HG02885 (cell line): ENCODE results near the gene SMIM41.

ENCODE experiments used
- ATAC-seq: cut with Tn5 transposase; IDR thresholded peaks from one replicate; pipeline ENCODE4 v1.9.1; 2021; ENCODE audit warnings: mild to moderate bottlenecking; ENCODE audit not compliant: unreplicated experiment, poor library complexity

The SMIM41 gene

GRCh38 chr12:52079576-52080402 lies at the start of gene SMIM41:
TSS of gene SMIM41 (plus strand) at chr12:52079704. CDS start at chr12:52079780, 76 bp downstream.
- ATAC-seq = no peak

DNA sequence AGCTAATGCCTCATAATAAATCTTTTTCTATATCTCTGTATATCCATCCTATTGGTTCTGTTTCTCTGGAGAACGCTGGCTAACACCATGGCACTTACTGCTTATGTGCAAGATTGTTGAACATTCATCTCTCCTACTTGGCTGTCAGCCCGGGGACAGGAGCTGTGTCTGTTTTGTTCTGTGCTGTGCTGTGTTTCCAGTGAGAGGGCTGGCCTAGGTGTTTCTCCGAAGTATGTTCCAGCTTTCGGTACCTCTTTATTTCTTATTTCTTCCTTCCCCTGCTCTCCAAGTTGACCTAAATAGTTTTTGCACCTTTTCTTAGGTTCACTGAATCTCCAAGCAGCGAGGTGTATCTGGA lies 47.1 kb upstream of the SMIM41 start:
- ATAC-seq = no peak

GRCh38 chr12:52032804-52033445 lies 46.6 kb upstream of the SMIM41 start:
- ATAC-seq = peak; percentile 95

GRCh38 chr12:52033446-52034140 lies 45.9 kb upstream of the SMIM41 start:
- ATAC-seq = no peak

- no peak for ATAC-seq
Observed at GRCh38 chr12:52035190-52035589, 44.3 kb upstream of the SMIM41 start.

DNA sequence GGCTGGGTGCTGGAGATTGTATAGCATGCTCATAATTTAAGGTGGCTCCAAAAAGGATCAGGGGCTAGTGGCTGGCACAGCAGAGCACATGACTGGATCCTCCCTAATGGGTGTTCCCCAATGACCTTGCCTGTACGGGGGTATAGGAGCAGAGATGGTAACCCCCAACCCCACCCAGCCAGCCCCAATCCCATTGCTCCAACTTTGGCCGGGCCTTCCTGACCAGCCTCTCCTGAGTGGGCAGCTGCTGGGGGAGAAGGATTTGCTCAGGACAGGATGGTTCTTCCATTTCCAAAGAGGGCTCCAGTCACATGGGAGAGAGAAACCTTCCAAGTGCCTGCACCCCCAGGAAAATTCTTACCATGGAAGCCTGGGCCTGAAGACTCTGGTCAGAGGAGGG lies 43.6 kb upstream of the SMIM41 start:
- ATAC-seq = no peak

GRCh38 chr12:52036587-52037171 lies 42.8 kb upstream of the SMIM41 start:
- ATAC-seq = peak; percentile 43

DNA sequence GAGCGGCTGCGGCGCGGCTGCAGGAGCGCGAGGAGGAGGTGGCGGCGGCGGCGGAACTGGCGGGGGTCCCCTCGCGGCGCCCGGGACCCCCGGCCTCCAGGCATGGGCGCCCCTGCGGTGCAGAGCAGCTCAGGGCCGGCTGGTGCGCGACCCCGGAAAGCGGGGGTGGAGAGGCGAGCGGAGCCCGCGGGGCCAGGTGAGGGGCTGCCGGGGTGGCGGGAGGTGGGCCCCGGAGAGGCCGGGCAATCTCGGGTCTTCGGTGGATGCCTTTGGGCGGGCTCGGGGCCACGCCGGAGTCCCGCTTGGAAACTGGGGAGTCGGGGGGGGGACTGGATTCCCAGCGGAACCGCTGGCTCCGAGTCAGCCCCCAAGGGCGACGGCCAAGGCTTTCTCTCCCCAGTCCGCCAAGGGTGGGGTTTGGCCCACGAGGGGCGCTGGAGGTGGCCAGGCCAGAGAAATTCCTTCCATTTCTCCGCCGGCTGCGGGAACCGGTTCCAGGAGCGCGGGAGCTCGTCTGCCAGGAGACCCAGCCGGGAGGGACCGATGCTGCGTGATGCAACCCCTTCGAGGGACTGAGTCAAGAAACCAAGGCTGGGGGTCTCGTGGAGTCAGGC lies 42.1 kb upstream of the SMIM41 start:
- ATAC-seq = no peak

DNA sequence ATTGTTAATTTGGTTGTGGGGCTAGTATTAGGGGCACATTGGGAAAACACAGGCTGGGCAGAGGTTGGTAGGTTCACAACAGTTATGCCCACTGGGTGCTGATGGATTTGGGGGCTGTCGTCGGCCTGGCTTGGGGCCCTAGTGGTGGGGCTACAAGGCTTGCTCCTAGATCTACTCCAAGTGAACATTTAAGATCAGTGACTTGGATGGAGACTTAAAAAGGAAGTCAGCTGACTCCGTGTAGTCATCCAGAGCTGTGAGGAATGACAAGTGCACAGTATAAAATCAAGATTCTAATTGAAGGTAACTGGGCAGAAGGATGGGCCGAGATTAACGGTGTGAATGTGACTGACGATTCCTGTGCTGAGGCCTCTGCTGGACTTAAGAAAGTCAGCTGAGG lies 41.1 kb upstream of the SMIM41 start:
- no peak for ATAC-seq

DNA sequence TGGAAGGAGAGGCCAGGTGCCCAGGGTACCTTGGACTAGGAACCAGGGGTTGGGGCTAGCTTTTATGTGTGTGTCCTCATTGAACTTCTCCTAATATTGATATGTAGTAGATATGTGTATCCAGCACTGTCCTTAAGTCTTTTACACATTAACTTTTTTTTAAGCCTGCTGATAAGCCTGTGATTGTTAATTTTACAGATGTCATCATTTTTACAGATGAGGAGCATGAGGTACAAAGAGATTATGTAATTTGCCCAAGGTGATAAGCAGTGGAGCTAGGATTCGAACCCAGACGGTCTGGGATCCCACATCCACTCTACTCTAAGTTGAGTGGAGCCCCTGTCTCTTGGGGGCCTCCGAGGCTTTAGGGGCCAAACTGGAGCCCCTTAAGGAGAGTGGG lies 38.5 kb upstream of the SMIM41 start:
- no peak for ATAC-seq

GRCh38 chr12:52041695-52042123 lies 37.8 kb upstream of the SMIM41 start:
- ATAC-seq = no peak

GRCh38 chr12:52042706-52043385 lies 36.7 kb upstream of the SMIM41 start:
- ATAC-seq = no peak

DNA sequence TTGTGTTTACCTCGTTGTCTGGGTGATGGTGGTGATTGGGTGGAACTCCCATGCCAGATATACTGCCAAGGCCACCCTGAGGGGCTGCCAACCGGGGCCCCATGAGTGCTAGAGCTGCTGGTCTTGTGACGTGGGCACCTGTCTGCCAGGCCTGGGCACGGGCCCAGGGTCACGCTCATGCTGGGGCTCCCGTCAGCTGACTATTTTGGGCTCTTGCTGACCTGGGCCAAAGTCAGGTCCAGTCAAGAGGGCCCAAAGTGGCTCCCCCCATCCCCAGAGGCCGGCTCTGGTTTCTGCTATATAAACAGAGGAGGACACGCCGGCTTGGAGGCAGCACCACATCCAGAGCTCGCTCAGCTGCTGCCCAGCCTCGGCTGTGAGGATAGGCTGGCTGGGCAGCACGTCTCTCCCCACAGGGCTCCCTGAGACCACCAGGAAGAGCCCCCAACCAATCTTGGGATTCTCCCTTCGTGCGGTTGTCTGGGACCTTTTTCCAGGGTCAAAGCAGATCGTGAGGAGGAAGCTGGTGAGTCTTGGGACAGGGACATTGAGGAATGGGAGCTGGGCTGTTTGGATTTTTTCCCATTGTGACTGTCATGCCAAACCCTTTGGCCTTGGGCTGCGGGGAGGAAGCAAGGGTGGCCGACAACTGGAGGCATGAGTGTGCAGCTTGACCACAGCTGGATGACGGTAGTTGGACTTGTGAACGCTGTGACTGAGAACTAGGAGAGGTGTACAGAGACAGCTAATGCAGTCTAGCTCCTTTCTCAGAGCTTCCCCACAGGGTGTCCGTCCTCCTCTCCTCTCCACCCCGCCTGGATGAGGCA lies 35.9 kb upstream of the SMIM41 start:
- no peak for ATAC-seq

GRCh38 chr12:52044292-52044983 lies 35.1 kb upstream of the SMIM41 start:
- no peak for ATAC-seq

DNA sequence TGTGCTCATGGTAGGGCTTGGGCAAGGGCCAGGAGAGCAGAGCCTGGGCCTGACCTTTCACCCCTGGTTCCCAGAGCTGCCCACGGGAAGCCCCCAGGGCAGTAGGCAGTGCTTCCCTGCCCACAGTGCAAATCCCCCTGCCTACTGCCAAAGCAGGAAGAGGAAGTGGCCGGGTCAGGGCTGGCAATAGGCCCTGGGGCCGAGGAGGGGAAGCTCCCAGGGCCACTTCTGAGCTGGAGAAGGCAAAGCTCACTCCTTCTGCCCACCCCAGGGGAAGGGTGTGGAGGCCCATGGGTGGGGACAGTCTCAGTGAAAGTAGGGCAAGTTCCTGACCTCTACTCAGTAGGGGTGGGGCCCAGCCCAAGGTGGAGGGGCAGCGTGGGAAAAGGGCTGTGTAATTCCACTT lies 33.7 kb upstream of the SMIM41 start:
- ATAC-seq = no peak

DNA sequence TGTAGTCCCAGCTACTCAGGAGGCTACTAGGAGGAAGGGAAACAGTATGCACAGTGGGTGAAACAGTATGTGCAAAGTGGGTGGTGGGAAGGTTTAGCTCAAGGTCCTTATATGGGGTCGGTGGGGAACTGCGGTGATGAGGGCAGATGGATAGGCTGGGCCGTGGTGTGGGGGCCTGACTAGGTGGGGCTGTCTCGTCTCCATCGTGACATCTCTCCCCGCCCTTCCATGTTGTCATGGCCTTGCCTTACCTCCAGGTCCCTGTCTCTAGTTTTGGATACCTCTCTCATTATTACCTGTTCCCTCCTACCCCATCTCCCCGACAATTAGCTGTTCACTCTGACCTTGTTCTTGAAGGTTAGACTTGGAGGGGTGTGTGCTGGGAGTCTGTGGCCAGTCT lies 32.6 kb upstream of the SMIM41 start:
- no peak for ATAC-seq

DNA sequence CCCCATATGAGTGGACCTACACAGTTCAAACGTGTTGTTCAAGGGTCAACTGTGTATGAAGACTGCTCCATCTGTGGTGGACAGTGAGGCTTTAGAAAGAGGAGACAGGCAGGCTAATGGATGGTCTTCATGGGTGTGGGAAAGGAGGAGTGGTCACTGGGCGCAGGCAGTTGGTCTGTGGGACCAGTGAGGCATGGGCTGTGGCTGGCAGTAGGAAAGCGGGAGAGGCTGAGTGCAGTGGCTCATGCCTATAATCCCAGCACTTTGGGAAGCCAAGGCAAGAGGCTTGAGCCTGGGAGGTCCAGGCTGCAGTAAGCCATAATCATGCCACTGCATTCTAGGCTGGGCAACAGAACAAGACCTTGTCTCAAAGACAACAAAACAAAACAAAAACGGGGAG lies 30.2 kb upstream of the SMIM41 start:
- no peak for ATAC-seq

DNA sequence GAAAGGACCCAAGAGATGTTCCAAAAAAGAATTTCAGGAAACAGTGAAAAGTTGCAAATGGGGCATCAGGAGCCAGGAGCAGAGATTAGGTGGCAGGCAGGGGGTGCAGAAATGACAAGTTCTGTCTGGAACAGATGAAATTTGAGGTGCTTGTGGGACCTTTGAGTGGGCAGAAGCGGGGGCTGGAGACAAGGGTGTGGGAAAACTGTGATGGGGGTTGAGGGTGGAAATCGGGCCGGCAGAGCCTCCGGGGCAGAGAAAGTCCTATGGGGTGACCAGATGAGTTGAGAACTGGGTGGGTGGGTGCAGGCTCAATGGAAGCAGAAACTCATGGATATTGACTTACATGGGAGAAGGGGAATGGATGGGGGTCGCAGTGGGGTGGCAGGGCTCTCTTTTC lies 29.8 kb upstream of the SMIM41 start:
- ATAC-seq = no peak
